PC-3 (cell line): Measurements from ENCODE around the gene SFMBT1. TPM values are rescaled to one million over a fixed set of nuclear protein-coding genes. Genes with fewer than 3 reads are reported as not detected.

ENCODE experiments used
- ATAC-seq: fragments of 200-7000 bp; cut with Tn5 transposase; 2 replicates; pipeline ENCODE4 v1.9.1; 2020; ENCODE audit warnings: mild to moderate bottlenecking, moderate library complexity
- BruUV-seq: library from RNA; stranded (reverse); fragments of 400-500 nt; replicated peaks from 2 replicates; lab custom pipeline; 2021; lab: Mats Ljungman, UMichigan
- CTCF ChIA-PET: fragments of 300-600 bp; sonication (Branson Sonifier 250); formaldehyde crosslinking; loops from one replicate; lab custom pipeline; 2022; ENCODE audit warnings: antibody characterized with exemption; lab: Charles Lee
- POLR2A ChIA-PET: fragments of 300-600 bp; sonication (Branson Sonifier 250); formaldehyde crosslinking; loops from one replicate; lab custom pipeline; 2022; ENCODE audit warnings: antibody characterized with exemption; ENCODE audit not compliant: unreplicated experiment; lab: Charles Lee
- DNase-seq: peaks from one replicate; pipeline ENCODE4 v3.0.0-alpha.2; 2015
- H2AFZ ChIP-seq: fragments of 300-600 bp; sonication (generic); 2 replicates; pipeline ENCODE4 v1.6.0; 2016; ENCODE audit warnings: antibody characterized with exemption, low read length
- H3F3A ChIP-seq: fragments of 300-600 bp; sonication (generic); one replicate; pipeline ENCODE4 v1.6.0; 2017; ENCODE audit warnings: antibody characterized with exemption, low read length, control low read depth, mild to moderate bottlenecking; ENCODE audit not compliant: unreplicated experiment
- H3K27ac ChIP-seq: fragments of 300-600 bp; sonication (generic); 2 replicates; pipeline ENCODE4 v1.5.1; 2016; ENCODE audit warnings: mild to moderate bottlenecking, low read length
- H3K27me3 ChIP-seq: fragments of 300-600 bp; sonication (generic); 2 replicates; pipeline ENCODE4 v1.6.1; 2016; ENCODE audit warnings: low read length, mixed read lengths
- H3K36me3 ChIP-seq: fragments of 300-600 bp; sonication (generic); 2 replicates; pipeline ENCODE4 v1.6.1; 2016; ENCODE audit warnings: low read depth, mixed run types, low read length, mixed read lengths
- H3K4me1 ChIP-seq: fragments of 300-600 bp; sonication (generic); 2 replicates; pipeline ENCODE4 v1.5.1; 2016; ENCODE audit warnings: low read length; ENCODE audit not compliant: insufficient read depth
- H3K4me2 ChIP-seq: fragments of 300-600 bp; sonication (generic); 2 replicates; pipeline ENCODE4 v1.6.0; 2016; ENCODE audit warnings: low read length
- H3K4me3 ChIP-seq: fragments of 300-600 bp; sonication (generic); 2 replicates; pipeline ENCODE4 v1.5.1; 2016; ENCODE audit warnings: mild to moderate bottlenecking, low read length, mixed read lengths
- H3K79me2 ChIP-seq: fragments of 300-600 bp; sonication (generic); 2 replicates; pipeline ENCODE4 v1.6.1; 2017; ENCODE audit warnings: low read length, mixed read lengths
- H3K9ac ChIP-seq: fragments of 300-600 bp; sonication (generic); 2 replicates; pipeline ENCODE4 v1.6.0; 2016; ENCODE audit warnings: mild to moderate bottlenecking, low read length
- H3K9me2 ChIP-seq: fragments of 300-600 bp; sonication (generic); replicated peaks from 2 replicates; pipeline ENCODE4 v1.6.1; 2016; ENCODE audit warnings: mixed run types, low read length, mixed read lengths
- H3K9me3 ChIP-seq: fragments of 300-600 bp; sonication (generic); 2 replicates; pipeline ENCODE4 v1.6.1; 2016; ENCODE audit warnings: low read length, mixed read lengths
- H4K20me1 ChIP-seq: fragments of 300-600 bp; sonication (generic); 2 replicates; pipeline ENCODE4 v1.6.1; 2016; ENCODE audit warnings: low read length, mixed read lengths
- CTCF ChIP-seq: fragments of 300-600 bp; sonication (generic); conservative IDR thresholded peaks from 2 replicates; pipeline ENCODE4 v1.5.1; 2017; ENCODE audit warnings: antibody characterized with exemption, low read depth, mild to moderate bottlenecking, low read length
- EZH2 ChIP-seq: fragments of 300-600 bp; sonication (generic); IDR thresholded peaks from one replicate; pipeline ENCODE4 v1.6.1; 2017; ENCODE audit warnings: antibody characterized with exemption, mild to moderate bottlenecking, low read length; ENCODE audit not compliant: unreplicated experiment
- EZH2phosphoT487 ChIP-seq: fragments of 300-600 bp; sonication (generic); IDR thresholded peaks from 2 replicates; pipeline ENCODE4 v1.6.1; 2018; ENCODE audit warnings: mild to moderate bottlenecking, antibody characterized with exemption, low read length, borderline replicate concordance
- intact Hi-C: fragments of 100-400 bp; cut with micrococcal nuclease; formaldehyde crosslinking; loops from 2 replicates; pipeline ENCODE4 v1.9.0; 2023
- total RNA-seq: library from RNA; depleted of rRNA; stranded (reverse); fragments of >200 nt; gene quantifications from 2 replicates; pipeline ENCODE4 v1.2.3, GENCODE V29; 2014

SFMBT1 gene
- total RNA-seq, 1 experiment from 2014 or later, result 10.8 TPM

GRCh38 chr3:52986049-52986448 is 59.8 kb downstream of the SFMBT1 start:
- Histone ChIP-seq H3K9me3 (no peaks in the 10 kb centered on the region), H3K9me2 (no peaks in the 10 kb centered on the region), H3K79me2 (peaks cover 19% of the 10 kb centered on the region), H3K4me2 (no peak overlapping the region), H2AFZ (no peak overlapping the region), H3K27me3 (no peaks in the 10 kb centered on the region), H3K27ac (no peak overlapping the region), H4K20me1 (no peaks in the 10 kb centered on the region), H3K36me3 (no peaks in the 10 kb centered on the region), H3F3A (no peaks in the 10 kb centered on the region), H3K4me1 (no peaks in the 10 kb centered on the region), H3K9ac (no peak overlapping the region), H3K4me3 (no peak overlapping the region)
- ChIA-PET CTCF (no interaction called here), POLR2A (interaction anchor here (0.6 kb wide), 1 partner anchor 1138 kb away, joined by 13 read pairs; no protein-coding TSS in a partner anchor)
- TF ChIP-seq CTCF (no peak), EZH2phosphoT487 (no peak), EZH2 (no peak)
- no TSS peak for BruUV-seq
- DNase-seq, result no peak
- intact Hi-C loops, result no loop called here
- ATAC-seq, result 0 out of 2 replicates have a peak, but pooled peaks have one; percentile 27

- Histone ChIP-seq H3K9me3 (no peaks in the 10 kb centered on the region), H4K20me1 (no peaks in the 10 kb centered on the region), H2AFZ (no peak overlapping the region), H3K4me1 (no peaks in the 10 kb centered on the region), H3K4me3 (no peak overlapping the region), H3K9ac (no peak overlapping the region), H3K79me2 (peaks cover 5% of the 10 kb centered on the region; the same call in 1 of the 2 replicates), H3K4me2 (no peak overlapping the region), H3K27ac (no peak overlapping the region), H3F3A (no peaks in the 10 kb centered on the region), H3K36me3 (no peaks in the 10 kb centered on the region), H3K27me3 (no peaks in the 10 kb centered on the region), H3K9me2 (no peaks in the 10 kb centered on the region)
- intact Hi-C loops, result no loop called here
- DNase-seq, result no peak
- no TSS peak for BruUV-seq
- ATAC-seq, result no peak
- TF ChIP-seq EZH2phosphoT487 (no peak), CTCF (no peak), EZH2 (no peak)
- POLR2A ChIA-PET, result no interaction called here
- CTCF ChIA-PET, result interaction anchor here (0.6 kb wide), 1 partner anchor 47 kb away, joined by 5 read pairs; no protein-coding TSS in a partner anchor
These were observed 62.0 kb downstream of the SFMBT1 start for GRCh38 chr3:52983828-52984227.

- H3K4me3 ChIP-seq, result no peak overlapping the region
- H3K79me2 ChIP-seq, result peaks cover 5% of the 10 kb centered on the region; the same call in 1 of the 2 replicates
- H4K20me1 ChIP-seq, result no peaks in the 10 kb centered on the region
- CTCF ChIA-PET, result no interaction called here
- no peaks in the 10 kb centered on the region for H3K4me1 ChIP-seq
- TF ChIP-seq EZH2, result no peak
- TF ChIP-seq CTCF, result no peak
- TF ChIP-seq EZH2phosphoT487, result no peak
- H3K9me3 ChIP-seq, result no peaks in the 10 kb centered on the region
- H3K27me3 ChIP-seq, result no peaks in the 10 kb centered on the region
- H3K4me2 ChIP-seq, result no peak overlapping the region
- H3F3A ChIP-seq, result no peaks in the 10 kb centered on the region
- ATAC-seq (no peak), DNase-seq (no peak)
- no peak overlapping the region for H2AFZ ChIP-seq
- BruUV-seq, result no TSS peak
- H3K9me2 ChIP-seq, result no peaks in the 10 kb centered on the region
- POLR2A ChIA-PET, result no interaction called here
- intact Hi-C loops, result no loop called here
- no peak overlapping the region for H3K9ac ChIP-seq
- no peak overlapping the region for H3K27ac ChIP-seq
- H3K36me3 ChIP-seq, result no peaks in the 10 kb centered on the region
These were observed 62.5 kb downstream of the SFMBT1 start for GRCh38 chr3:52983336-52983807.
